HG03457 (cell line): ENCODE results near the gene COMMD9.

ENCODE experiments used
- ATAC-seq: cut with Tn5 transposase; IDR thresholded peaks from one replicate; pipeline ENCODE4 v1.9.1; 2021; ENCODE audit warnings: moderate number of reproducible peaks; ENCODE audit not compliant: unreplicated experiment

The COMMD9 gene

DNA sequence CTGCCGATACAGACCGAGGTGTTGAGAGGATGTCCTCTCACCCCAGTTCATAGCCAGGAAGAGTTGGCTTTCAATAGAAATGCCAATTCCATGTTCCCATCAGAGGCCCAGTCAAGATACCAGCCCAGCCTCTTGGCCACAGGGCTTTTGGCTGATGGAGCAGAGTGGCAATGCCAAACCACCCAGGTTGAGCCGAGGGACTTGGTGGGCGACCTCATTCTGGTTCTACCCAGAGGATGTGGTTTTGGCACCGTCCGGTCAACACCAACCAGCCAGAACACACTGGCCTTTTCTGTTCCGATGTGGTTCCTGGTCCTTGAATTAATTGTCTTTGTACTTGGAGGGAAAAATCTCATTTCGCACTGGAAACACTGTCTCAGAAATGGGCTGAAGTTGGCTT, 60.5 kb downstream of the COMMD9 start:
- no peak for ATAC-seq

GRCh38 chr11:36227044-36227443, 62.2 kb downstream of the COMMD9 start:
- ATAC-seq, result no peak

- no peak for ATAC-seq
Measured at GRCh38 chr11:36224209-36224882, 64.9 kb downstream of the COMMD9 start.

- no peak for ATAC-seq
Measured at GRCh38 chr11:36222831-36223635, 66.2 kb downstream of the COMMD9 start.
